H1 (cell line): ENCODE data around the gene EEF2. TPM values are rescaled to one million over a fixed set of nuclear protein-coding genes. Genes with fewer than 3 reads are reported as not detected.
"Not testable (repeated sequence)": the region's sequence is repeated elsewhere in the genome, so short reads cannot be mapped to it uniquely, and the experiment has no call there.

ENCODE experiments used
- CTCF ChIA-PET: fragments of 300-600 bp; sonication (Branson Sonifier 250); formaldehyde crosslinking; loops from one replicate; lab custom pipeline; 2021; ENCODE audit not compliant: partially characterized antibody; lab: Charles Lee
- POLR2A ChIA-PET: fragments of 300-600 bp; sonication (Branson Sonifier 250); formaldehyde crosslinking; loops from one replicate; lab custom pipeline; 2021; ENCODE audit warnings: inconsistent platforms; ENCODE audit not compliant: partially characterized antibody; lab: Charles Lee
- DNase-seq, 2 experiments: peaks; one replicate each; pipeline versions ENCODE4 v3.0.0 to v3.0.0-alpha.2; 2010 to 2022; ENCODE audit warnings: low spot score in 2 of 2, low read depth in 1 of 2, mixed read lengths in 1 of 2
- FAIRE-seq: peaks from 2 replicates; lab custom pipeline; 2011; peaks lifted over from hg19 to GRCh38; lab: Jason Lieb, UNC
- H2AFZ ChIP-seq: 2 replicates; pipeline ENCODE4 v1.8.1; 2012; ENCODE audit warnings: low read length, inconsistent platforms
- H2AK5ac ChIP-seq: 2 replicates; pipeline ENCODE4 v1.6.1; 2013; ENCODE audit warnings: low read depth, low read length
- H2BK120ac ChIP-seq: replicated peaks from 2 replicates; pipeline ENCODE3; 2013; ENCODE audit warnings: low read depth, low read length, inconsistent platforms
- H2BK12ac ChIP-seq: 2 replicates; pipeline ENCODE4 v1.6.1; 2013; ENCODE audit warnings: low read depth, low read length
- H2BK15ac ChIP-seq: 2 replicates; pipeline ENCODE4 v1.6.1; 2013; ENCODE audit warnings: low read length
- H2BK20ac ChIP-seq: 2 replicates; pipeline ENCODE4 v1.6.1; 2013; ENCODE audit warnings: low read length
- H2BK5ac ChIP-seq: 2 replicates; pipeline ENCODE4 v1.6.1; 2013; ENCODE audit warnings: low read depth, low read length
- H3K14ac ChIP-seq: 2 replicates; pipeline ENCODE4 v1.6.1; 2013; ENCODE audit warnings: inconsistent platforms; ENCODE audit not compliant: insufficient read length
- H3K18ac ChIP-seq: 2 replicates; pipeline ENCODE4 v1.6.1; 2013; ENCODE audit warnings: low read length; ENCODE audit errors: extremely low read depth
- H3K23ac ChIP-seq: 2 replicates; pipeline ENCODE4 v1.6.1; 2013; ENCODE audit warnings: inconsistent platforms; ENCODE audit not compliant: insufficient read length
- H3K23me2 ChIP-seq: 2 replicates; pipeline ENCODE4 v1.6.1; 2013; ENCODE audit warnings: low read depth, low read length
- H3K27ac ChIP-seq: 2 replicates; pipeline ENCODE4 v1.6.1; 2011; ENCODE audit warnings: low read depth, low read length, inconsistent platforms
- H3K27me3 ChIP-seq, 4 experiments: replicated peaks in 1 of 4; 1 replicate in 1 of 4; 2 replicates in 3 of 4; pipeline versions ENCODE4 v1.6.1 to v1.8.1; 2011 to 2013; ENCODE audit warnings: low read length in 3 of 4, mild to moderate bottlenecking in 3 of 4, inconsistent platforms in 2 of 4, mixed read lengths in 2 of 4, moderate library complexity in 1 of 4; ENCODE audit not compliant: control insufficient read depth in 3 of 4, insufficient read depth in 3 of 4; ENCODE audit errors: extremely low read depth in 1 of 4
- H3K36me3 ChIP-seq, 4 experiments: 2 replicates each; pipeline versions ENCODE4 v1.6.1 to v1.8.1; 2011 to 2013; ENCODE audit warnings: mild to moderate bottlenecking in 4 of 4, low read length in 3 of 4, moderate library complexity in 2 of 4, control low read depth in 1 of 4, inconsistent platforms in 1 of 4; ENCODE audit not compliant: insufficient read depth in 4 of 4, control insufficient read depth in 2 of 4
- H3K4ac ChIP-seq: replicated peaks from 2 replicates; pipeline ENCODE3; 2013; ENCODE audit warnings: low read length, low read depth, mixed read lengths, inconsistent platforms; ENCODE audit not compliant: insufficient read length
- H3K4me1 ChIP-seq, 4 experiments: replicated peaks in 1 of 4; 1 replicate in 1 of 4; 2 replicates in 3 of 4; pipeline versions ENCODE4 v1.6.1 to v1.8.1; 2011 to 2013; ENCODE audit warnings: low read length in 3 of 4, inconsistent platforms in 2 of 4, mixed read lengths in 1 of 4; ENCODE audit not compliant: insufficient read depth in 4 of 4, control insufficient read depth in 3 of 4
- H3K4me2 ChIP-seq, 2 experiments: 2 replicates each; pipeline versions ENCODE4 v1.6.1 to v1.8.1; 2011 to 2013; ENCODE audit warnings: low read depth in 2 of 2, low read length in 2 of 2, control low read depth in 1 of 2, inconsistent platforms in 1 of 2, mild to moderate bottlenecking in 1 of 2; ENCODE audit not compliant: insufficient read depth in 1 of 2
- H3K4me3 ChIP-seq, 4 experiments: fragments of 200-600, 300-600 bp in 1 of 4; sonication (generic), shearing (Covaris generic), sonication (Bioruptor Twin) in 1 of 4; 2 replicates each; pipeline versions ENCODE4 v1.5.1 to v1.8.1; 2011 to 2016; ENCODE audit warnings: low read length in 4 of 4, low read depth in 3 of 4, control low read depth in 2 of 4, inconsistent platforms in 2 of 4, mild to moderate bottlenecking in 2 of 4, mixed read lengths in 1 of 4, moderate library complexity in 1 of 4; ENCODE audit not compliant: insufficient read depth in 2 of 4; ENCODE audit errors: extremely low read depth in 1 of 4
- H3K56ac ChIP-seq: replicated peaks from 2 replicates; pipeline ENCODE3; 2013; ENCODE audit warnings: low read depth, mild to moderate bottlenecking, mixed read lengths, low read length, inconsistent platforms; ENCODE audit not compliant: insufficient read length
- H3K79me1 ChIP-seq: 2 replicates; pipeline ENCODE4 v1.6.1; 2013; ENCODE audit warnings: low read depth, low read length, control low read depth
- H3K79me2 ChIP-seq, 2 experiments: 2 replicates each; pipeline versions ENCODE4 v1.6.1 to v1.8.1; 2012 to 2013; ENCODE audit warnings: low read length in 2 of 2, mild to moderate bottlenecking in 2 of 2, inconsistent platforms in 1 of 2; ENCODE audit not compliant: insufficient read depth in 2 of 2, control insufficient read depth in 1 of 2
- H3K9ac ChIP-seq, 4 experiments: replicated peaks in 1 of 4; 1 replicate in 1 of 4; 2 replicates in 3 of 4; pipeline versions ENCODE4 v1.6.1 to v1.8.1; 2011 to 2013; ENCODE audit warnings: low read depth in 3 of 4, low read length in 3 of 4, control low read depth in 2 of 4, mild to moderate bottlenecking in 2 of 4, moderate library complexity in 2 of 4, inconsistent platforms in 1 of 4; ENCODE audit errors: extremely low read depth in 1 of 4
- H3K9me3 ChIP-seq, 2 experiments: 2 replicates each; pipeline versions ENCODE4 v1.6.1 to v1.8.1; 2012 to 2013; ENCODE audit warnings: mild to moderate bottlenecking in 2 of 2, moderate library complexity in 2 of 2, control low read depth in 1 of 2, inconsistent platforms in 1 of 2, low read depth in 1 of 2, low read length in 1 of 2, mixed read lengths in 1 of 2; ENCODE audit not compliant: insufficient read depth in 2 of 2
- H4K20me1 ChIP-seq, 2 experiments: replicated peaks in 1 of 2; 2 replicates each; pipeline versions ENCODE3 to v1.8.1; 2011 to 2013; ENCODE audit warnings: inconsistent platforms in 2 of 2, low read length in 2 of 2, mild to moderate bottlenecking in 1 of 2; ENCODE audit not compliant: insufficient read depth in 2 of 2, control insufficient read depth in 1 of 2
- H4K5ac ChIP-seq: 2 replicates; pipeline ENCODE4 v1.6.1; 2013; ENCODE audit warnings: low read length, low read depth, mixed read lengths, inconsistent platforms; ENCODE audit not compliant: insufficient read length
- H4K8ac ChIP-seq: 2 replicates; pipeline ENCODE4 v1.8.0; 2013; ENCODE audit warnings: mild to moderate bottlenecking, moderate library complexity, low read length, inconsistent platforms; ENCODE audit not compliant: insufficient read depth; ENCODE audit errors: extremely low read depth
- H4K91ac ChIP-seq: replicated peaks from 2 replicates; pipeline ENCODE3; 2013; ENCODE audit warnings: low read length, mixed read lengths, inconsistent platforms; ENCODE audit not compliant: insufficient read length
- WGBS, 2 experiments: shearing (Covaris generic) in 1 of 2; methylation state at CpG; one replicate each; pipeline versions ENCODE4 v1.1.6 to v1.1.7; 2013 to 2015; ENCODE audit warnings: low lambda C conversion rate in 2 of 2, mixed read lengths in 2 of 2, inconsistent platforms in 1 of 2, low coverage in 1 of 2, missing lambda C conversion rate in 1 of 2; ENCODE audit not compliant: insufficient replicate concordance in 2 of 2, insufficient coverage in 1 of 2, insufficient read length in 1 of 2; ENCODE audit errors: extremely low coverage in 1 of 2, missing lambda C conversion rate in 1 of 2; 5-methylcytosine and 5-hydroxymethylcytosine counted together
- polyA plus RNA-seq, 7 experiments: library from polyadenylated mRNA; depleted of rRNA in 3 of 7; stranded (reverse) in 5 of 7; unstranded in 2 of 7; fragments of >200 nt in 5 of 7; fragments of 200-250 nt in 2 of 7; gene quantifications; 1 replicate in 5 of 7; 2 replicates in 1 of 7; 4 replicates in 1 of 7; pipeline versions ENCODE4 v1.2.1 to v1.2.3, GENCODE V29; 2011 to 2013; ENCODE audit warnings: missing spikeins in 2 of 7, mixed read lengths in 2 of 7
- total RNA-seq: library from RNA; stranded (reverse); fragmentation: NEBNext Ultra II Directional; extraction: Animal tissue kit (Norgen Biotek cat#: 25700); gene quantifications from 2 replicates; pipeline ENCODE4 v1.2.1, GENCODE V29; 2021

EEF2 gene
- total and polyA plus RNA-seq, 2 of the 8 experiments (the other 6 are each of a cell fraction or from before 2014, with no cell fraction given), result 1,554 to 3,380 TPM

DNA sequence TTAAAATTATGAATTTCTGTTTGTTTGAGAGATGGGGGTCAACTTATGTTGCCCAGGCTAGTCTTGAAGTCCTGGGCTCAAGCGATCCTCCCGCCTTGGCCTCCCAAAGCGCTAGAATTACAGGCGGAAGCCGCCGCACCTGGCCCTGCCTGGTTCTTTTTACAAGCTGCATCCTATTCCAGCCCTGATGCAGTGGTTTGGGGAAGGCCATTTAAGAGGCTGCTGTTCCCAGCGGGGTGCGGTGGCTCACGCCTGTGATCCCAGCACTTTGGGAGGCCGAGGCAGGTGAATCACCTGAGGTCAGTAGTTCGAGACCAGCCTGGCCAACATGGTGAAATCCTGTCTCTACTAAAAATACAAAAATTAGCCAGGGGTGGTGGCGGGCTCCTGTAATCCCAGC lies 17.3 kb downstream of the EEF2 start:
- ChIA-PET POLR2A (interaction anchor here (0.6 to 24.8 kb wide), 9 partner anchors 9 to 185 kb away, joined by 3 to 870 read pairs (median 19); partner anchors contain the start of genes ATCAY, CREB3L3, EEF2 and NMRK2), CTCF (interaction anchor here (1.1 to 1.8 kb wide), 5 partner anchors 17 to 87 kb away, joined by 3 to 8 read pairs (median 7); partner anchors contain the start of genes ATCAY, EEF2 and NMRK2)
- H3K4me1 ChIP-seq, result peaks cover 2 to 17% (median 6%) of the 10 kb centered on the region in 4 experiments; a peak in 6 of 7 replicates
- H3K9ac ChIP-seq, H3K4ac ChIP-seq, H4K5ac ChIP-seq, H2AK5ac ChIP-seq, H2BK20ac ChIP-seq, H3K9me3 ChIP-seq, H3K18ac ChIP-seq, H3K56ac ChIP-seq, H3K23ac ChIP-seq, H3K4me3 ChIP-seq, H3K14ac ChIP-seq, FAIRE-seq, H4K91ac ChIP-seq, H2BK5ac ChIP-seq, H3K23me2 ChIP-seq, H2BK120ac ChIP-seq, H3K27me3 ChIP-seq, H2AFZ ChIP-seq, H3K79me1 ChIP-seq, DNase-seq, H2BK12ac ChIP-seq, H2BK15ac ChIP-seq, H4K8ac ChIP-seq: not testable (repeated sequence)
- peaks cover 15 to 27% of the 10 kb centered on the region in 2 experiments for H4K20me1 ChIP-seq
- peaks cover 8 to 42% of the 10 kb centered on the region in 2 experiments; a peak in 3 of 4 replicates for H3K79me2 ChIP-seq
- peaks cover 18 to 41% (median 29%) of the 10 kb centered on the region in 4 experiments for H3K36me3 ChIP-seq
- WGBS, 2 experiments, result 95% methylated on average over 12 of the region's 12 CpGs; no CpG with 5 or more reads in 1 of the 2 experiments
- peak overlapping the region; percentile 69; the same call in 1 of the 2 replicates for H3K27ac ChIP-seq
- peak overlapping the region; percentile 19 to 88; a peak in 2 of 4 replicates for H3K4me2 ChIP-seq
